ENCODE data around the gene RAB3C.

DNA sequence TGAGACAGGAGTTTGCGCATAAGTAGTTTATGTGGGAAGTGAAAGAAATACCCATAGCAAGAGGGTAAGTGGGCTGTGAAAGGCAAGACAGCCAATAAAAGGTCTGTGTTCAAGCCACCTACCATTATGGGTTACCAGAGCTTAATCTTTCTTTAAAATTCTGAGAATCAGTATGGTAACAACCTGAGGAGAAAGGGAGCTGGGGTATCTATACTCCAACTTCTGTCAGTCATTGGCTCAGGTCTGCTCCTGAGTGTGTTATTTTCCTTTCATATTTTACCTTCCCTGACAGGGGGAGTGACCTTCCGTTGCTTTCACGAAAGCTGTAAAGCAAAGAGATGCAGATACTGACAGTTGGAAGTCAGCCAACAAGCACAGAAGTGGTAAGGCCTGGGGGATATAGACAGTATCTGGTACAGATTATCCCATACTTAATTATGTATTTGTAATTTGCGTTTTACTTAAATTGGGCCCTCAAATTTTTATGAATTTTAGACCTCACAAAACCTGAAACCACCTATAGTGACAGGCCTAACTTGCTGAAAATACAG is 233.4 kb downstream of the RAB3C start:
- TF ChIP-seq, protein P1, sequence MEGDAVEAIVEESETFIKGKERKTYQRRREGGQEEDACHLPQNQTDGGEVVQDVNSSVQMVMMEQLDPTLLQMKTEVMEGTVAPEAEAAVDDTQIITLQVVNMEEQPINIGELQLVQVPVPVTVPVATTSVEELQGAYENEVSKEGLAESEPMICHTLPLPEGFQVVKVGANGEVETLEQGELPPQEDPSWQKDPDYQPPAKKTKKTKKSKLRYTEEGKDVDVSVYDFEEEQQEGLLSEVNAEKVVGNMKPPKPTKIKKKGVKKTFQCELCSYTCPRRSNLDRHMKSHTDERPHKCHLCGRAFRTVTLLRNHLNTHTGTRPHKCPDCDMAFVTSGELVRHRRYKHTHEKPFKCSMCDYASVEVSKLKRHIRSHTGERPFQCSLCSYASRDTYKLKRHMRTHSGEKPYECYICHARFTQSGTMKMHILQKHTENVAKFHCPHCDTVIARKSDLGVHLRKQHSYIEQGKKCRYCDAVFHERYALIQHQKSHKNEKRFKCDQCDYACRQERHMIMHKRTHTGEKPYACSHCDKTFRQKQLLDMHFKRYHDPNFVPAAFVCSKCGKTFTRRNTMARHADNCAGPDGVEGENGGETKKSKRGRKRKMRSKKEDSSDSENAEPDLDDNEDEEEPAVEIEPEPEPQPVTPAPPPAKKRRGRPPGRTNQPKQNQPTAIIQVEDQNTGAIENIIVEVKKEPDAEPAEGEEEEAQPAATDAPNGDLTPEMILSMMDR (IDR thresholded peaks at IDR 0.05): no peak
- TF ChIP-seq POLR2AphosphoS5 (IDR thresholded peaks at IDR 0.05; ENCODE audit: insufficient read depth in 1 of 2, low read depth in 1 of 2) (no peak), POLR2A (IDR thresholded peaks at IDR 0.05) (no peak)

Measured in vagina (tissue), 2 donors.